NCI-H2107 (cell line): ENCODE results near the gene CTH.
A peak's percentile ranks its signal among the peaks of the same experiment; 100 is the strongest.
"Not testable (repeated sequence)": the region's sequence is repeated elsewhere in the genome, so short reads cannot be mapped to it uniquely, and the experiment has no call there.

Experiments used
- DNase-seq: peaks from one replicate; lab custom pipeline; 2025; lab: John Stamatoyannopoulos, UW

Gene CTH

GRCh38 chr1:70409136-70409535, 1.9 kb upstream of the CTH start:
- no peak for DNase-seq

GRCh38 chr1:70411360-70411844, 334 bp downstream of the CTH start:
- DNase-seq = no peak

- DNase-seq = no peak
These were observed 4.8 kb downstream of the CTH start for GRCh38 chr1:70415882-70416281.

DNA sequence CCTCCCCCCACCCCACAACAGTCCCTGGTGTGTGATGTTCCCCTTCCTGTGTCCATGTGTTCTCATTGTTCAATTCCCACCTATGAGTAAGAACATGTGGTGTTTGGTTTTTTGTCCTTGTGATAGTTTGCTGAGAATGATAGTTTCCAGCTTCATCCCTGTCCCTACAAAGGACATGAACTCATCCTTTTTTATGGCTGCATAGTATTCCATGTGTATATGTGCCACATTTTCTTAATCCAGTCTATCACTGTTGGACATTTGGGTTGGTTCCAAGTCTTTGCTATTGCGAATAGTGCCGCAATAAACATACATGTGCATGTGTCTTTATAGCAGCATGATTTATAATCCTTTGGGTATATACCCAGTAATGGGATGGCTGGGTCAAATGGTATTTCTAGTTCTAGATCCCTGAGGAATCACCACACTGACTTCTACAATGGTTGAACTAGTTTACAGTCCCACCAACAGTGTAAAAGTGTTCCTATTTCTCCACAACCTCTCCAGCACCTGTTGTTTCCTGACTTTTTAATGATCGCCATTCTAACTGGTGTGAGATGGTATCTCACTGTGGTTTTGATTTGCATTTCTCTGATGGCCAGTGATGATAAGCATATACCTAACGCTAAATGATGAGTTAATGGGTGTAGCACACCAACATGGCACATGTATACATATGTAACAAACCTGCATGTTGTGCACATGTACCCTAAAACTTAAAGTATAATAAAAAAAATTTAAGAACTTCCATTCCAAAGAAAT, 8.1 kb downstream of the CTH start:
- not testable (repeated sequence) for DNase-seq

- peak; percentile 54 for DNase-seq
These were observed 9.3 kb downstream of the CTH start for GRCh38 chr1:70420320-70420719.

GRCh38 chr1:70426154-70427131, 15.4 kb downstream of the CTH start:
- no peak for DNase-seq

GRCh38 chr1:70427976-70428375, 16.9 kb downstream of the CTH start:
- DNase-seq = no peak

DNA sequence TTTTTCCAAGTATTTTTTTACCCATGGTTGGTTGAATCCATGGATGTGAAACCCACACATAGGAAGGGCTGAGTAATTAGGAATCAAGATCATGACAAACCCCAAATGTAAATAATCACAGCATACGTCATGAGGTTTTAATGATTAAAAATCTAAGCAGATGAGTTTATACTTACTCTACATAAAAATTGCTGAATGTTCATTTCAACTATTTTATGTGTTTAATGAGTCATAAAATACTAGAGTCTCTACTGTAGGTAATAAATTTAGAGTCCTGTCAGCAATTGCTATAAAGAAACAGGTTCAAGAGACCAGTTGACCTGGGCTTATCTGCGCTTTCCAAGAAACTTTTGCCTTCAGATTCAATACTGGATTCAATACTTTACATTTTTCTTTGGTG, 18.2 kb downstream of the CTH start:
- DNase-seq = no peak

- no peak for DNase-seq
These were observed 18.7 kb downstream of the CTH start for GRCh38 chr1:70429757-70430156.

- no peak for DNase-seq
These were observed 20.2 kb downstream of the CTH start for GRCh38 chr1:70431317-70431716.

DNA sequence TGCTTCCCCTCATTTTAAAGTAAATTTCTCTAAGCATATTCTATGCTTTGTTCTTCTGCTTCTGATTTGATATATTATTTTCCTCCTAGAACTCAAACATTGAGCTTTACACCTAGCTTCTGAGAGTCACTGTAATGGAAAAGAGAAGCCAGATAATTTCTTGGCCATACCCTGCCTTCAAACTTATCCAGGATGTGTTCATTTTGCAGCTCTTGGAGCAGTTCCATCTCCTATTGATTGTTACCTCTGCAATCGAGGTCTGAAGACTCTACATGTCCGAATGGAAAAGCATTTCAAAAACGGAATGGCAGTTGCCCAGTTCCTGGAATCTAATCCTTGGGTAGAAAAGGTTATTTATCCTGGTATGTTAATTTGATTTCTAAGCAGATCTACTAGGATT, 20.8 kb downstream of the CTH start:
- no peak for DNase-seq

GRCh38 chr1:70434253-70434859, 23.3 kb downstream of the CTH start:
- DNase-seq = no peak

- no peak for DNase-seq
These were observed 25.7 kb downstream of the CTH start for GRCh38 chr1:70436622-70437251.

- DNase-seq = no peak
These were observed 27.5 kb downstream of the CTH start for GRCh38 chr1:70438529-70438928.

DNA sequence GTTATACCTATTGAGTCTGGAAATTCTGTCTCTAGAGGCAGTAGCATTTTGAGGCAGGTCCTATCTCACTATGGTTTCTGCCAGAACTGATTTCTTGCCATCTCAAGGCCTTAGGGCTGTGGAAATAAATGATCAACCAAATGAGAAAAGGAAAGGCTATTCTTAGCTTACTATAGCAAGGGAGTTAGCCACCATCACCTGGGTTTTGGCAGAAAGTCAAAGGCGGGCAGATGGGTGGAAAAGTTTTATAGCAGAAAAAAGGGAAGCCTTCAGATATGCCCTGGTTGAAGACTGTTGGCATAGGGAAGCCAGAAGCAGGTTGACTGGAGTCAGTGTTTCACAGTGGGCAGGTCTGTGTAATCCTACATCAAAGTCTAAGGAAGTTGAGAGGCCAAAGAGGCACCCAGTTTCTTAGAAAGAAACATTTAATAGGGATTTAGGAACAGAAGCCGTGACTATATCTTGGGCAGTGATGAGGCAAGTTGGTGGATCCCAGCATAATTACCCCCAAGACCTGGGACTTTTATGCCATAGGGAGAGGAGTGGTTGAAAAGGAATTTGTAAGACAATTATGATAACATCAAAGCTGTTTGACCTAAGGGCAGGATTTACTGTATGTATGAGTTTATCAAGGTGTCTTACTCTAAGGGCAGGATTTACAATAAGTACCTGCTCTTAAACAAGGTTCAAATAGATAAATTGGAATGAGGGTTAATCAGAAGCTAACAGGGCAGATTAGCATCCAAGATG, 29.7 kb downstream of the CTH start:
- DNase-seq = no peak

DNA sequence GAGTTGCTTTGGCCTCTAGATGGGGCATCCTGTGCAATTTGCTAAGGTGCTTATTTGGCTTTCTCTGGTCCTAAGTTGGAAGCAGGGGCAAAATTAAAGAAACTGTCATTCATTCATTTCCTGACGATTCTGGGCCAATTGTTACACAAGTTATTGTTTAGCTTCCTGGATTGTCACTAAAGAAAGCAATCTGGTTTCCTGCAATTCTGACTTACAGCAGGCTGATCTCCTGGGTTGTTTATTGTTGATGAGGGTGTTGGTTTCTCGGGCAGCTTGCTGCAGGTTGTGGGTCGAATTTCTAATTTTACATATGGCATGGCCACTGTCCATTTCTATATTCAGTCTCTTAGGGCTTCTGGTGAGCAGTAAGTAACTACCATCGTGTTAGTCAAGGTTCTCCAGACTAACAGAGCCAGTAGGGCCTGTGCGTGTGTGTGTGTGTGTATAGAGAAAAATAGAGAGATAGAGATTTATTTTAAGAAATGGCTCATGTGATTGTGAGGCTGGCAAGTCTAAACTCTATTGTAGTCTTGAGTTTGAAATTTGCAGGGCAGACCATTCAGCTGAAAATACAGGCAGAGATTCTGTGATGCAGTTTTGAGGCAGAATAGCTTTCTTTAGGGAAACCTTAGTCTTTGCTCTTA, 30.4 kb downstream of the CTH start:
- no peak for DNase-seq

- DNase-seq = no peak
These were observed 31.4 kb downstream of the CTH start for GRCh38 chr1:70442490-70442889.

DNA sequence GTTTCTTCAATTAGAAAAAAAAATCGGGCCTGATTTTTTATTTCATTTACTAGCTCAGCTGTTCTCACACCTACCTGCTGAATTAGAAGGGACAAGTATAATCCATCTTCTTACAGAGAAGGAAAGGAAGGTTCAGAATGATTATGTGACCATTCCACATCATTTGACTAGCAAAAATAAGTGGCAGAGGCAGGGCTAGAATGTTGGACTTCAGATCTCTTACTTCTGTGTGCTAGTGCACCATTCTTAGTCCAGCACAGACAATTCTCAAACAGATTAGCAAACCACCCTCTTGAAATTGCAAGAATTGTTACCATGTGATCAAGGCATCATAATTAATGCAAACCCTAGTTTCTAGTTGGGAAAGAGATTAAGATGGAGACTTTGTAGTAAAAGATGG, 32.7 kb downstream of the CTH start:
- no peak for DNase-seq

DNA sequence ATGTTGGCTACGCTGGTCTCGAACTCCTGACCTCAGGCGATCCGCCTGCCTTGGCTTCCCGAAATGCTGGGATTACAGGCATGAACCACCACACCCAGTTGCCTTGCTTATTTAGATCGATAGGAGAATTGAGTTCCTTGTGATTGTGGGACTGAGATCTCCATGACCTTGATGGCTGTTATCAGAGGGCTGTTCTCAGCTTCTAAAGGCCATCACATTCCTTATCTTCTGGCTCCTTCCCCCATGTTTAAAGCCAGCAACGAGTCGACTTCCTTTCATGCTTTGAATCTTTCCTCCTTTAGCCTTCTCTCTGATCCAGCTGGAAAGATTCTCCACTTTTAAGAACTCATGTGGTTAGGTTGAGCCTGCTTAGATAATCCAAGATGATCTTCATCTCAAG, 38.0 kb downstream of the CTH start:
- DNase-seq = no peak

DNA sequence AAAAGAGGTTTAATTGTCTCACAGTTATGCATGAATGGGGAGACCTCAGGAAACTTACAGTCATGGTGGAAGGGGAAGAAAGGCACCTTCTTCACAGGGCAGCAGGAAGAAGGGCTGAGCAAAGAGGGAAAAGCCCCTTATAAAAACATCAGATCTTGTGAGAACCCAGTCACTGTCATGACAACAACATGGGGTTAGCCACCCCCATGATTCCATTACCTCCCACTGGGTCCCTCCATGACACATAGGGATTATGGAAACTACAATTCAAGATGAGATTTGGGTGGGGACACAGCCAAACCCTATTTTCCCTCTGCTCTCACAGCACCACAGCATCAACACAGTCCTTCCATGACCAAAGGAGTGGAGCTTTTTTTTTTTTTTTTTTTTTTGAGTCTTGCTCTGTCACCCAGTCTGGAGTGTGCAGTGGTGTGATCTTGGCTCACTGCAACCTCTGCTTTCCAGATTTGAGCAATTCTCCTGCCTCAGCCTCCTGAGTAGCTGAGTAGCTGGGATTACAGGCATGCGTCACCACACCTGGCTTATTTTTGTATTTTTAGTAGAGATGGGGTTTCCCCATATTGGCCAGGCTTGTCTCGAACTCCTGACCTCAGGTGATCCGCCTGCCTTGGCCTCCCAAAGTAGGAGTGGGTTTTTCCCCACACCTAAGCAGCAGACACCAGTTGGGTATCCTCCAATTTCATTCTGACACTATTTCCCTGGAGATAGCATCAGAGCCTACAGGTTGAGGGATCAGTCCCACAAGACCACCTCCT, 41.3 kb downstream of the CTH start:
- not testable (repeated sequence) for DNase-seq
